Fibroblast of lung (primary cell): ENCODE measurements around the gene CSPG4. TPM values are rescaled to one million over a fixed set of nuclear protein-coding genes. Genes with fewer than 3 reads are reported as not detected.
"Not testable (repeated sequence)": the region's sequence is repeated elsewhere in the genome, so short reads cannot be mapped to it uniquely, and the experiment has no call there.

Source experiments
- DNase-seq, 2 donors: peaks; one replicate each; pipeline versions ENCODE4 v3.0.0 to v3.0.0-alpha.2; 2010; ENCODE audit warnings: low read depth in 2 of 2
- H2AFZ ChIP-seq: 2 replicates; pipeline ENCODE4 v1.5.1; 2012; ENCODE audit warnings: low read length, control low read depth, inconsistent platforms
- H3K27ac ChIP-seq: 2 replicates; pipeline ENCODE4 v1.5.1; 2011; ENCODE audit warnings: low read length, control low read depth; ENCODE audit not compliant: insufficient read depth
- H3K27me3 ChIP-seq: 2 replicates; pipeline ENCODE4 v1.5.1; 2011; ENCODE audit warnings: mild to moderate bottlenecking, low read length; ENCODE audit not compliant: control insufficient read depth, insufficient read depth
- H3K36me3 ChIP-seq: 2 replicates; pipeline ENCODE4 v1.5.1; 2011; ENCODE audit warnings: low read length; ENCODE audit not compliant: control insufficient read depth, insufficient read depth
- H3K4me1 ChIP-seq: 2 replicates; pipeline ENCODE4 v1.5.1; 2011; ENCODE audit warnings: low read length; ENCODE audit not compliant: control insufficient read depth, insufficient read depth; ENCODE audit errors: extremely low read depth
- H3K4me2 ChIP-seq: 2 replicates; pipeline ENCODE4 v1.5.1; 2011; ENCODE audit warnings: low read length, control low read depth; ENCODE audit not compliant: insufficient read depth; ENCODE audit errors: extremely low read depth
- H3K4me3 ChIP-seq, 4 experiments: fragments of 200-600 bp in 1 of 4; sonication (generic) in 1 of 4; replicated peaks in 1 of 4; 2 replicates each; pipeline ENCODE4 v1.5.1; 2011 to 2016; ENCODE audit warnings: low read length in 4 of 4, low read depth in 3 of 4, mild to moderate bottlenecking in 3 of 4, control low read depth in 2 of 4, inconsistent platforms in 1 of 4, mixed read lengths in 1 of 4; ENCODE audit not compliant: insufficient read depth in 1 of 4; ENCODE audit errors: control extremely low read depth in 1 of 4
- H3K79me2 ChIP-seq: 2 replicates; pipeline ENCODE4 v1.5.1; 2012; ENCODE audit warnings: mild to moderate bottlenecking, low read length, inconsistent platforms; ENCODE audit not compliant: control insufficient read depth, insufficient read depth
- H3K9ac ChIP-seq: 2 replicates; pipeline ENCODE4 v1.5.1; 2011; ENCODE audit warnings: mild to moderate bottlenecking, low read length, control low read depth; ENCODE audit not compliant: insufficient read depth
- H3K9me3 ChIP-seq: 2 replicates; pipeline ENCODE4 v1.5.1; 2012; ENCODE audit warnings: low read depth, low read length; ENCODE audit not compliant: control insufficient read depth, insufficient read depth
- H4K20me1 ChIP-seq: 2 replicates; pipeline ENCODE4 v1.5.1; 2011; ENCODE audit warnings: low read length; ENCODE audit not compliant: control insufficient read depth, insufficient read depth; ENCODE audit errors: extremely low read depth
- EZH2 ChIP-seq: IDR thresholded peaks from 2 replicates; pipeline ENCODE4 v1.5.1; 2012; ENCODE audit warnings: low read length, control low read depth, mild to moderate bottlenecking; ENCODE audit errors: missing control alignments
- polyA plus RNA-seq, 2 donors: library from polyadenylated mRNA; depleted of rRNA in 1 of 2; stranded (reverse) in 1 of 2; unstranded in 1 of 2; fragments of >200 nt; gene quantifications; 2 replicates each; pipeline ENCODE4 v1.2.1, GENCODE V29; 2011 to 2012; ENCODE audit warnings: missing spikeins in 1 of 2
- total RNA-seq: library from RNA; depleted of rRNA; stranded (reverse); fragments of >200 nt; gene quantifications from 2 replicates; pipeline ENCODE4 v1.2.1, GENCODE V29; 2014
- TF ChIP-seq, protein P1 (sequence below), 2 donors: IDR thresholded peaks in 1 of 2; conservative IDR thresholded peaks in 1 of 2; 1 replicate in 1 of 2; 2 replicates in 1 of 2; pipeline ENCODE4 v1.5.1; 2011 to 2012; ENCODE audit warnings: low read length in 2 of 2, control low read depth in 1 of 2, inconsistent platforms in 1 of 2, low read depth in 1 of 2, mild to moderate bottlenecking in 1 of 2

Gene CSPG4
- total and polyA plus RNA-seq, 2 donors (not counting 1 experiment from before 2014, with no cell fraction given) = 23.1 to 109 TPM

DNA sequence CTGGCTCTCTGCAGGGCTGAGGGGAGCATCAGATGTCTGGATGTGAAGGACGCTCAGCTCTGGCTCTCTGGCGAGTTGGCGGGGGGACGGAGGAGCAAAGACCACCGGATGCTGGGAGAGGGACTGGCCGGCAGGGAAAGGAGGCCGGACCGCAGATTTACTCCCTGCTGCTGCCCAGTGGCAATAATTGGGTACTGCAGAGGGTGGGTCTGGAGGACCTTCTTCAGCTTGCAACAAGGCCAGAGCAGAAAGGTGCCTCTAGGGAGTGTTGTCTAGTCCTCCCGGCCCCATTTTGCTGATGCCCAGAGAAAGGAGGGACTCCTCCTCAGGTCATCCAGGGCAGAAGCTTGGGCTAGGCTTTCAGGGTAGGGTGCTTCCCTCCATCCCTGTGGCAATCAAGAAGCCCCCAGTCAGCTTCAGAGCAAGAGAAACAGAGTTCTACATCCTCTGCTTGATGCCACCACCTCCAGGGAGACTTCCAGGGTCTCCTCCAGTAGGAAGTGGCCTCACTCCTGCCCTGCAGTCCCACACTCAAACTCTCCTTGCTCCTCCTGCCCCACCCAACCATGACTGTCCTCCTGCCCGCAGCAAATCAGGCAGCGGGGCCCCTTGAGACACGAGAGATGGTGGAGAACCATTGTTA, 20.3 kb upstream of the CSPG4 start:
- no peaks in the 10 kb centered on the region for H3K27me3 ChIP-seq
- H3K4me3 ChIP-seq = no peak overlapping the region
- no peak for TF ChIP-seq EZH2
- TF ChIP-seq, protein P1, sequence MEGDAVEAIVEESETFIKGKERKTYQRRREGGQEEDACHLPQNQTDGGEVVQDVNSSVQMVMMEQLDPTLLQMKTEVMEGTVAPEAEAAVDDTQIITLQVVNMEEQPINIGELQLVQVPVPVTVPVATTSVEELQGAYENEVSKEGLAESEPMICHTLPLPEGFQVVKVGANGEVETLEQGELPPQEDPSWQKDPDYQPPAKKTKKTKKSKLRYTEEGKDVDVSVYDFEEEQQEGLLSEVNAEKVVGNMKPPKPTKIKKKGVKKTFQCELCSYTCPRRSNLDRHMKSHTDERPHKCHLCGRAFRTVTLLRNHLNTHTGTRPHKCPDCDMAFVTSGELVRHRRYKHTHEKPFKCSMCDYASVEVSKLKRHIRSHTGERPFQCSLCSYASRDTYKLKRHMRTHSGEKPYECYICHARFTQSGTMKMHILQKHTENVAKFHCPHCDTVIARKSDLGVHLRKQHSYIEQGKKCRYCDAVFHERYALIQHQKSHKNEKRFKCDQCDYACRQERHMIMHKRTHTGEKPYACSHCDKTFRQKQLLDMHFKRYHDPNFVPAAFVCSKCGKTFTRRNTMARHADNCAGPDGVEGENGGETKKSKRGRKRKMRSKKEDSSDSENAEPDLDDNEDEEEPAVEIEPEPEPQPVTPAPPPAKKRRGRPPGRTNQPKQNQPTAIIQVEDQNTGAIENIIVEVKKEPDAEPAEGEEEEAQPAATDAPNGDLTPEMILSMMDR (conservative IDR thresholded peaks at IDR 0.05 in 1 of 2, IDR thresholded peaks at IDR 0.05 in 1 of 2; ENCODE audit: low read depth in 1 of 2, low read length in 2 of 2) = peak; percentile 74 to 90
- no peak overlapping the region for H3K9ac ChIP-seq
- H3K4me2 ChIP-seq = no peak overlapping the region
- no peaks in the 10 kb centered on the region for H3K36me3 ChIP-seq
- H3K9me3 ChIP-seq = no peaks in the 10 kb centered on the region
- H2AFZ ChIP-seq = peak overlapping the region; percentile 42
- DNase-seq = peak; percentile 51 to 73
- no peak overlapping the region for H3K27ac ChIP-seq
- H3K79me2 ChIP-seq = no peaks in the 10 kb centered on the region
- no peaks in the 10 kb centered on the region for H4K20me1 ChIP-seq
- H3K4me1 ChIP-seq = peaks cover 4% of the 10 kb centered on the region

DNA sequence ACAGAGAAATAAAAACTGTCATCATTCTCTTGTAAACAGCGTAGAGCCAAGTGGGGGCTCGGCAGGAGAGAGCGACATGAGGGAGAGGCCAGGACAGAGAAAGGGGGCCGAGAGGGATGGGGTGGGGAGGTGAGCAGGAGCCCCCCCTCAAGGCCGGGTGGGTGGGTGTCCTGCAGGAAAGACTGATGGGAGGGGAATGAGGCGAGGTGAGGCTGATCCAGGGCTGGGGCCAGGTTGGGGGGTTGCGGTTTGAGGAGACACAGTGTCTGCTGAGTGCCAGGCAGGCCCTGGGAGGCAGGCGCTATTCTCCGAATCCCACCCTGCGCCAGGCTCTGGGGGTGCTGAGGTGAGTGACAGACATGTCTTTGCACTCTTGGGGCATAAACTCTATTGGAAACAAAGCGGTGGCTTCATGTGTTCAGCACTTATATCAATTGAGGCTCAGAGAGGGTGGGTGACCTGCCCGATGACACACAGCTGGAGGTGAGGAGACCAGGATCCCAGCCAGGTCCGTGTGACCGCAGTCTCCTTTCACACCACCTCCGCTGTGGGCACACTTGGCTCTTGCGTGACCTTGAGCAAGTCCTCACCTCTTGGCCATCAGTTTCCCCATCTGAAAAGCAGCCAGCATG, 19.6 kb upstream of the CSPG4 start:
- H3K27ac ChIP-seq = no peak overlapping the region
- H3K9ac ChIP-seq = no peak overlapping the region
- no peaks in the 10 kb centered on the region for H3K9me3 ChIP-seq
- peak overlapping the region; percentile 42 for H2AFZ ChIP-seq
- H3K4me2 ChIP-seq = peak overlapping the region; percentile 37
- TF ChIP-seq EZH2 = no peak
- TF ChIP-seq, protein P1 (conservative IDR thresholded peaks at IDR 0.05 in 1 of 2, IDR thresholded peaks at IDR 0.05 in 1 of 2; ENCODE audit: low read depth in 1 of 2, low read length in 2 of 2) = no peak
- H3K27me3 ChIP-seq = no peaks in the 10 kb centered on the region
- no peak for DNase-seq
- peaks cover 4% of the 10 kb centered on the region for H3K4me1 ChIP-seq
- no peaks in the 10 kb centered on the region for H3K79me2 ChIP-seq
- H3K36me3 ChIP-seq = no peaks in the 10 kb centered on the region
- H3K4me3 ChIP-seq = no peak overlapping the region
- no peaks in the 10 kb centered on the region for H4K20me1 ChIP-seq

DNA sequence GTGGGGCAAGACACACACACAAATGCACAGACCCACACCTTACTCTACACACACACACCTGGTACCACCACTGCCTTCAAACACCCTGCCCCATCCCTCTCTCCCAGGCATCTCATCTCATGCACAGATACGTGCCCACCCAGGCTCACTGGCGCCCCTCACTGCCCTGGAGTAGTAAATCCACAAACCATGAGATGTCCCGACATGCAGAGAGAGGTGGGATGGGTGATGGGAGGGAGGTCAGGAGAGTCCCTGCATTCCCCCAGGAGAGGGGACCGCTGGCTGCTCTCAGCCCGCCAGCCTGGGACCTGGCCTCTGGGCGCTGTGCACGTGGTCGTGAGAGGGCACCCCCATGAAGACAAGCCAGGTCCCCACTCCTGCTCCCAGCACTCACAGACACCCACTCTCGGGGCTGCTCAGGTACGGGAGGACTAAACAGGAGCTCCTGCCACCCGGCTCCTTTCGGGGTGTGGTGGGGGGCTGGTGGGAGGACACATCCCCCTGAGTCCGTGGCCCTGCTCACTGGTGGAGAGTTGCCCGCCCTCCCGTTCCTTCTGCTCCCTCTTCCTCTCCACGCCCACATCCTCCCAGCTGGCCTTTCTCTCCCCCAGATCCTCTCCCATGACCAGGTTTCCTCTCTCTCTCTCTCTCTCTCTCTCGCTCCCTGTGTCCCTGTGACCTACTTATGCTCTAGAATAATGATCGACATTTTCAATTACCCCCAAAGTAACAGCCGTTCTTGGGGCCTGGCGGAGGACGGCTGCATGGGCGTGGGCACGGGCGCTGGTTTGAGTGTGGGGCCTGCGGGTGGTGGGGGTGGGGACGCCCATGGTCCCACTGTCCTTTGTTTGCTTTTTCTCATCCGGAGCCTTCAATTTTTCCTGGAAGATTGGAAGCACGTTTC, 18.9 kb upstream of the CSPG4 start:
- DNase-seq = peak in 1 of 2 donors; percentile 65
- H3K4me3 ChIP-seq = peak overlapping the region in 1 of 4 experiments; percentile 17
- no peaks in the 10 kb centered on the region for H3K79me2 ChIP-seq
- no peak overlapping the region for H3K9ac ChIP-seq
- TF ChIP-seq, protein P1 (conservative IDR thresholded peaks at IDR 0.05 in 1 of 2, IDR thresholded peaks at IDR 0.05 in 1 of 2; ENCODE audit: low read depth in 1 of 2, low read length in 2 of 2) = peak in 1 of 2 donors; percentile 10
- TF ChIP-seq EZH2 = no peak
- H4K20me1 ChIP-seq = no peaks in the 10 kb centered on the region
- H3K36me3 ChIP-seq = no peaks in the 10 kb centered on the region
- H3K4me2 ChIP-seq = peak overlapping the region; percentile 37
- peak overlapping the region; percentile 45 for H2AFZ ChIP-seq
- H3K9me3 ChIP-seq = no peaks in the 10 kb centered on the region
- peaks cover 4% of the 10 kb centered on the region for H3K4me1 ChIP-seq
- H3K27ac ChIP-seq = no peak overlapping the region
- no peaks in the 10 kb centered on the region for H3K27me3 ChIP-seq

DNA sequence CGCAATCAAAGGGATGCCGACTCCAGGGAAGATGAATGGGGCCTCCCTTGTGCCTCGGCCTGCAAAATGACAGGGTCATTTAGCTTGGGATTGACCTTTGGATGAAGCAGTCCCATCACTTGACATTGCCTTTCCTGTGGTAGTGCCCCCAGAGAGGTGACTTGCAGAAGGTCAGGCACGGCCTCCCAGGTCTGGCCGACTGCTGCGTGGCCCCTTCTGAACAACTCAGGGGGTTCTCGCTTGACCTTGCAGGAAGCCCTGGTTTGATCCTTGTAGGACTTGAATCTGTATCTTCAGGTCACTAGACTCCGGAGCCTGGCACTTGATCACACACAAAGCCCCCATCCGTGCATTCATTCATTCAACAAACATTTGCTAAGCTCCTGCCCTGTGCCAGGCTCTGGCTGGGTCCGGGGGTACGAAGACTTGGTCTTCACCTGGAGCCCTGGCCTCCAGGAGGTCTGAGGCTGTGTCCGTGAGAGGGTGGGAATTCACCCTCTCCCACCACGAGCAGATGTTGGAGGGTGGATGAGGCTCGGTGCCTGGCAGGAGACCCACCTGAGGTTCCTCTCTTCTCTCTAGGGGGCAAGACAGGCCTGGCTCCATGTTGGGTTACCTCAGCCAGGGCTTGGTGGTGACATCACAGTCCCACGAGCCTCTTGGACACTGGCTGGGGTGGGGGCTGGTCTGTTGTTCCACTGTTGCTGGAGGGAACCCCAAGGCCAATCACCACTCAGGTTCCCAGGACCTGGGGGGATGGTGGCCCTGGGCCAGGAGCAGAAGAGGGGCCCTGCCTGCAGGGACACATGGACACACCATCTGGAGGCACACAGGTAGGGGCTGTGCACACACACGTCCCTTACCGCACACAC, 18.0 kb upstream of the CSPG4 start:
- H3K4me3 ChIP-seq, H3K9me3 ChIP-seq, DNase-seq, H3K9ac ChIP-seq, H3K27me3 ChIP-seq, H2AFZ ChIP-seq, H3K27ac ChIP-seq, H3K79me2 ChIP-seq, H3K4me1 ChIP-seq, H3K4me2 ChIP-seq, H3K36me3 ChIP-seq, H4K20me1 ChIP-seq: not testable (repeated sequence)
